Frontal cortex (tissue), 4 donors: ENCODE results near the gene PNMA8B. TPM values are rescaled to one million over a fixed set of nuclear protein-coding genes. Genes with fewer than 3 reads are reported as not detected.
"Not testable (repeated sequence)": the region's sequence is repeated elsewhere in the genome, so short reads cannot be mapped to it uniquely, and the experiment has no call there.

Experiments
- DNase-seq, 2 donors: peaks; one replicate each; pipeline ENCODE4 v3.0.0; 2012; ENCODE audit warnings: low spot score in 2 of 2
- FAIRE-seq: peaks from 2 replicates; lab custom pipeline; 2012; peaks lifted over from hg19 to GRCh38; lab: Jason Lieb, UNC
- total RNA-seq: library from RNA; depleted of rRNA; stranded (reverse); fragments of >200 nt; gene quantifications from one replicate; pipeline ENCODE4 v1.2.3, GENCODE V29; 2014
- donor health status: control.
- donor health status: control.
- donor health status: control.

Gene PNMA8B
- total RNA-seq, 1 donor from 2014 or later, result 17.1 TPM

DNA sequence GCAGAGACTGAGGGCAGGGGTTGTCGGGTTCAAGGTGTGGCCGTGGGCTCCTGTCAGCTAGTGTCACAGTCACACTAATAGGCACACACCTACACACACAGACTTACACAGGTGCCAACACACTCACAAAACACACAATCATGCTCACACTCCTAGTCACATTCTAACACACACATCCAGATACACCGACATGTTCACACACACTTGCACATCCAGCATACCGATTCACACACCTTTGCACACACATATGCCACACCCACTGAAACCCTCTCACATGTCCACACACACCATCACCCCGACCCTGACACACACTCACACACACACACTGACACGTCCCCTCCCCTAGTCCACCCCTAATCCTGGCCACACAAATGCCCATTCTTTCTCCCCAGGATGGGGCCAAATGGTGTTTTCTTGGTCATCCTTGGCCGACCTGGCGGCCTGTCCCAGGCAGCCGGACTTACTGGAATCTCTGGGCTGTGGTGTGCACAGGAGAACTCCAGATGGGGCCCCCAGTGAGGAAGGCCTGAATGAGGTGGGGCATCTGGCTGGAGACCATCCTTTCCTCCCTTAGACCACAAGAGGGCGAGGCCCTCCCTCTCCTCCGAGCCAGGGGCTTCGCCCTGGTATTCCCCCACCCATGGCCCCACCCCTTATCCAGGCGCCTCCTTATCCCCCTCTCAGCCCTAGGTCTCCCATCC lies 19.1 kb upstream of the PNMA8B start:
- FAIRE-seq, result no peak

GRCh38 chr19:46513461-46514236 lies 18.0 kb upstream of the PNMA8B start:
- FAIRE-seq (no peak), DNase-seq (peak; percentile 46 to 81)

More for the DNA sequence above, 19.1 kb upstream of the PNMA8B start:
- DNase-seq, result no peak

DNA sequence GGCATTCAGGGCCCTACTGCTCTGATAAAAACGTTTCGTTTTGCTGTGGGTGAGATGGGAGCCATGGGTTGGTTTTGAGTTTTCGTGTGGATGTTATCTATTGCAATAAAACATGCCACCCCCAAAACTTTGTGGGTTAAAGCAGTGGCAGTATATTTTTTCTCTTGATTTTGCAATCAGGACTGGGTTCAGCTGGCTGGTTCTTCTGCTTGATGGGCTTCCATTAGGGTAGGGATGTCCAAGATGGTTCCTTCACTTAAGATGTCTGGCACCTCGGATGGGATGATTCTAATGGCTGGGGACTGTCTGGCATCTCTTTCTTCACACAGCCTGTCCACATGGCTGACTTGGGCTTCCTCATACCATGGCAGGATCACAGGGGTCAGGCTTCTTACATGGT lies 15.6 kb upstream of the PNMA8B start:
- no peak for DNase-seq
- no peak for FAIRE-seq

- DNase-seq (no peak), FAIRE-seq (no peak)
These were observed 12.5 kb upstream of the PNMA8B start for GRCh38 chr19:46508206-46508605.

DNA sequence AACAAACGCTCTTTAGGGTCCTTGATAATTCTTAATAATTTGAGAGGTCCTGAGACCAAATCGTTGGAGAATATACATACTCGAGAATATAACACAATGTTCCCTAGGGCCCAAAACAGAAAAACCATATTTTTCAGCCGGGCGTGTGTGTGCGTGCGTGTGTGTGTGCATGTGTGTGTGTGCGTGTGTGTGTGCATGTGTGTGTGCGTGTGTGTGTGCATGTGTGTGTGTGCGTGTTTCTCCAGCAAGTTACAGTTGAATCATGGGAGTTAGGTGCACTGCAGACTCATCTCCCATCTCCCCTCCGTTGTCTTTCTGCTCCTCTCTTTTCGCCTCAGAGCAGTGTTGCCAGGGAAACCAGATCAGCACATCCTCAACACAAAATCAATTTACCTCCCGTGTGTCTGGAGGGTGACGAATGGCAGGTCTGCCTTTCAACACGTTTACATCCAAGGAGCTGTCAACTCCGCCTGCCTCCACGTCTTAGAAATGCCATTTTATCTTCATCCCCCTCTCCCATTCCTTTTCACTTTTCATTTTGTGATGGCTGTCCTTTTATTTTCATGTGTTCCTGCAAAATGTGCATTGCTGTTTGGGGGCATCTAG lies 8.3 kb upstream of the PNMA8B start:
- DNase-seq, result no peak
- no peak for FAIRE-seq

DNA sequence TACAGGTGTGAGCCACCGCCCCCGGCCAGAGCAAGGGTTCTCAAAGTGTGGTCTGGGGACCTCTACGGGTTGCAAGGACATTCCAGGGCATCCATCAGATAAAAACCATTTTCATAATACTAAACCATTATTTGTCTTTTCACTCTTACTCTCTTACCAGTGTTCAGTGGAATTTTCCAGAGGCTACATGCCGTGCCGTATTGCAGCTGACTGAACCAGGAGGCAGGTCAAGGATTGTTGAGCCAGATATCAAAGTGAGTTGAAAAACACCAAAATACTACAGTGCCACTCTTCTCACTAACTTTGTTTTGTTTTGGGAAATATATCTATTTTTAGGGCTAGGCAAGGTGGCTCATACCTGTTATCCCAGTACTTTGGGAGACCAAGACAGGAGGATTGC lies 7.2 kb upstream of the PNMA8B start:
- FAIRE-seq (no peak), DNase-seq (no peak)

DNA sequence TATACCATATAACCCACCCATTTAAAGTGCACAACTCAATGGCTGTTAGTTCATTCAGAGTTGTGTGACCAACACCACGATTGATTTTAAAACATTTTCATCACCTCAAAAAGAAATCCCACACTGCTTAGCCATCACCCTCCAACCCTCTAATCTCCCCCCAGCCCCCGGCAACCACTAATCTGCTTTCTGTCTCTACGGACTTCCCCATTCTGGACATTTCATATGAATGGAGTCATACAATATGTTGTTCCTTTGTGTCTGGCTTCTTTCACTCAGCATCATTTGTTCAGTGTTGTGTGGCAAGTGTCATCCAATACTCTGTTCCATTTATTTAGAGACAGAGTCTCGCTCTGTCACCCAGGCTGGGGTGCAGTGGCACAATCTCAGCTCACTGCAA lies 4.0 kb upstream of the PNMA8B start:
- FAIRE-seq (no peak), DNase-seq (no peak)

GRCh38 chr19:46497773-46498172 lies 2.1 kb upstream of the PNMA8B start:
- FAIRE-seq, result no peak
- no peak for DNase-seq

- not testable (repeated sequence) for DNase-seq, FAIRE-seq
These were observed 1.2 kb upstream of the PNMA8B start for GRCh38 chr19:46496886-46497285.

DNA sequence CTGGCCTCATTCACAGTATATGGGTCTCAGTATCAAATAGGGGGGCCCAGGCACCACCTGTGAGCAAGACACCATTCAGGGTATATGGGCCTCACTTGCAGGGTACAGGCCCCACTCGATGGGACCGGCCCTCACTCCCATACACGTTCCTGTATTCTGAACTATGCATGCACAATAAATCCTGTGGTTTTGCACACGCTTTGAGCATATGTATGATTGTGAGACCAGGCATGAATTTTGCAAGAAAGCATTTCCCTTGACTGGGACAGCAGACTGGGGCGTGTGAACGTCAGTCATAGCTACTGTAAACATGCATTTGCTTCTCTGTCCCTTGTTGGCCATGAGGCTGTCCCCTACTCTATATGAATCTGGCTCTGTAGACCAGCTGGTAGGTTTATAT lies 637 bp upstream of the PNMA8B start:
- no peak for FAIRE-seq
- no peak for DNase-seq

GRCh38 chr19:46494941-46495785 lies 504 bp downstream of the PNMA8B start:
- DNase-seq (peak in 1 of 2 donors; percentile 23), FAIRE-seq (no peak)

- no peak for FAIRE-seq
- peak in 1 of 2 donors; percentile 20 for DNase-seq
These were observed 1.3 kb downstream of the PNMA8B start for GRCh38 chr19:46494146-46494940.

GRCh38 chr19:46493236-46494145 lies 2.2 kb downstream of the PNMA8B start:
- DNase-seq (peak; percentile 44 to 47), FAIRE-seq (no peak)

- DNase-seq (peak in 1 of 2 donors; percentile 40), FAIRE-seq (no peak)
These were observed 2.8 kb downstream of the PNMA8B start for GRCh38 chr19:46492841-46493235.

DNA sequence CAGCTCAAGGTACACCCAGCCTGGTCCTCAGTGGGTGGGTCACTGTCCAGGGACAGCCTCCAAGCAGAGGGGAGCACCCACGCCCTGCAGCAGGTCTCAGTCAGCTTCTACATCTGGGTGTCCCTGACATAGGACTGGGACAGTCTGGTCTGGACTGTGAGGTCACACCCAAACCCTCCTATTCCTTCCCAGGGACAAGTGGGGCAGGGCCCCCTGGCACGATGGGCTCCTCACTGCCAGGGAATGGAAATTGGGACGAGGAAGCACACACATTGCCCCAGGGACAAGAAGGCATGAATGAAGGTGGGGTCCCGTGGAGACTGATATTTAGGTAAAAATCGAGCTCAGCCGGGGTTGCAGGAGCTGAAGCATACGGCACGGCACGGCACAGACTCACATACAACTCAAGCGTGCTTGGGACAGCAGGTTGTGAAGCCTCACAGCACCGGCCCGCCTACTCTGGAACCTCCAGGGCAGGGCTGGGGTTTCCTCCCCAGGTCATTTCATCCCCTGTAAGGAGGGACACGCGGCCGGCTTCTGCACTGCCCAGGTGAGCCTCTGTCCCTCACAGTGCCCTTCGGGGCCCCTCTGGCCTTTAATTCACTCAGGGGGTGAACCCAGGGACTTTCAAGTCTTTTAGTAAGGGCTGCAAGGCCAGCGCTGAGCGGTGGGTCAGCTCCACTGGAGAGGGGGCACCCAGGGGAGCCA lies 3.5 kb downstream of the PNMA8B start:
- DNase-seq (no peak), FAIRE-seq (no peak)

- DNase-seq (no peak), FAIRE-seq (no peak)
These were observed 4.9 kb downstream of the PNMA8B start for GRCh38 chr19:46490774-46491173.

DNA sequence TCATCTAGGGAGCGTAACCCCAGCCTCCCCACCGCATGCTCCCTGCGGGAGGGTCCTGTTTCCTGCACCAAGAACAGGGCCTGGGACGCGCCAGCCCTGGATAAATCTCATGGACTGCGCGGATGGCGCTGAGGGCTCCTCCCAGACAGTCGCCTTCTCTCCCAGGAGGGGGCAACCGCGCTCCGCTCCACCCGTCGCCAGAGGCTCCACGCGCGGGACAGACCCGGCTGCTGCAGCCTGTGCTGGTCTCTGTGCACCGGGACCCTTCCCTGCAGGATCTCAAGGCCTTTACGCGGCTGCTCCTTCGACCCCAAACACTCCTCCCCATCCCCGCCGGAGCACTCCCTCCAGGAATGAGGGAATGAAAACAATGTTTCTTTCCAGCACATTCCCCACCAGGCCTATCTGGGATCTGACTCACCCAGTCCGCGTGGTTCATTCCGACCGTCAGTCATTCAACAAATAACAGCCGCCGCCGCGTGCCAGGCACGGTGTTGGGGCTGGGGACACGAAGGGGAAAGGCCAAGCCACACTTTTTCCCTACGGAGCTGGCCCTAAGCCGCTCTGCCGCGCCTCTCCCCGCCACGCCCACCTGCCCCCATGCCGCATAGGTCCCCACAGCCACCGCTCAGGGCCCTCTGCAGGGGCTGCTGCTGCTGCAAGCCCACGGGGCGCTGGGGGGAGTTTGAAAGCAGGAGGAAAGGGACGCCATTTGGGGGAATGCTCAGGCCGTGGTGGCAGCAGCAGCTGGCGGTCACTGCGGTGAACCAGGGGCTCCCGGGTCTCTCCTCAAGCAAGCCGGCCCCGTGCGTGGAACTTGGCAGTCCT lies 6.0 kb downstream of the PNMA8B start:
- peak in 1 of 2 donors; percentile 72 for DNase-seq
- FAIRE-seq, result no peak
